HepG2 (cell line): ENCODE measurements around the gene ZNF414.

Source experiments
- BHLHE40 ChIP-seq: IDR thresholded peaks from 2 replicates; pipeline ENCODE4 v1.6.1; 2011; ENCODE audit warnings: low read length, improper control_type of control experiment
- MATR3 ChIP-seq: sonication (generic); formaldehyde crosslinking; IDR thresholded peaks from 2 replicates; pipeline ENCODE4 v1.4.0; 2020; ENCODE audit warnings: missing genetic modification reagents
- MIER2 ChIP-seq: IDR thresholded peaks from 2 replicates; pipeline ENCODE4 v1.6.1; 2016; ENCODE audit warnings: missing biosample characterization, missing genetic modification reagents
- MYC ChIP-seq: sonication (generic); formaldehyde crosslinking; IDR thresholded peaks from 2 replicates; pipeline ENCODE4 v1.9.0; 2021; ENCODE audit warnings: missing genetic modification reagents, borderline replicate concordance
- NFIC ChIP-seq: IDR thresholded peaks from 2 replicates; pipeline ENCODE4 v1.6.1; 2012; ENCODE audit warnings: mild to moderate bottlenecking, low read length, inconsistent platforms
- NFYB ChIP-seq: sonication (generic); formaldehyde crosslinking; IDR thresholded peaks from 2 replicates; pipeline ENCODE4 v1.4.0; 2020; ENCODE audit warnings: missing genetic modification reagents
- ZNF224 ChIP-seq: sonication (generic); formaldehyde crosslinking; IDR thresholded peaks from 2 replicates; pipeline ENCODE4 v1.5.0; 2020; ENCODE audit warnings: mild to moderate bottlenecking, missing genetic modification reagents
- ZNF749 ChIP-seq: sonication (generic); formaldehyde crosslinking; IDR thresholded peaks from 2 replicates; pipeline ENCODE4 v1.8.0; 2022; ENCODE audit warnings: mild to moderate bottlenecking, missing genetic modification reagents, moderate library complexity, borderline replicate concordance
- TF ChIP-seq, protein P1 (sequence below): sonication (generic); formaldehyde crosslinking; IDR thresholded peaks from 2 replicates; pipeline ENCODE4 v1.4.0; 2020; ENCODE audit warnings: mild to moderate bottlenecking, missing genetic modification reagents

DNA sequence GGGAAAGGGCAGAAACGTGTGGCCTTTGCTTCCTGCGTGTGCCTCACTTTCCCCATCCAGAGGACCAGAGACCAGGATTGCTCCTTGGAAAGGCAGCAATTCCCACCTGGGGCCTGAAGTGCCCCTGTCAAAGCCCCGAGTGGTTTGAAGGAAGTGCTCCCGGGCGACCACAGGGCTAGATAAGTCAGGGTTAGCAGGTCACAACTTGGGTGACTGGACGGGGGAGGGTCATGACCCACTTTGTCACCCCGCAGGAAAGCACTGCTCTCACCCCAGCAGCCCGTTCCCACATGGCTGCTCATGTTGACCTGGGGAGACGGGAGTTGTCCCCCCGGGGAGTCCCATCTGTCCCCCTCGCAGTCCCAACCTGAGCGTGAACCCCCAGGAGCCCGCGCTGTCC, 12.0 kb downstream of the ZNF414 start:
- TF ChIP-seq NFYB (CRISPR knock-in tag) (no peak), MYC (no peak), MATR3 (CRISPR knock-in tag) (no peak), NFIC (no peak), ZNF749 (CRISPR knock-in tag) (no peak), BHLHE40 (no peak), ZNF224 (CRISPR knock-in tag) (no peak), MIER2 (CRISPR knock-in tag) (no peak)
- TF ChIP-seq, protein P1, sequence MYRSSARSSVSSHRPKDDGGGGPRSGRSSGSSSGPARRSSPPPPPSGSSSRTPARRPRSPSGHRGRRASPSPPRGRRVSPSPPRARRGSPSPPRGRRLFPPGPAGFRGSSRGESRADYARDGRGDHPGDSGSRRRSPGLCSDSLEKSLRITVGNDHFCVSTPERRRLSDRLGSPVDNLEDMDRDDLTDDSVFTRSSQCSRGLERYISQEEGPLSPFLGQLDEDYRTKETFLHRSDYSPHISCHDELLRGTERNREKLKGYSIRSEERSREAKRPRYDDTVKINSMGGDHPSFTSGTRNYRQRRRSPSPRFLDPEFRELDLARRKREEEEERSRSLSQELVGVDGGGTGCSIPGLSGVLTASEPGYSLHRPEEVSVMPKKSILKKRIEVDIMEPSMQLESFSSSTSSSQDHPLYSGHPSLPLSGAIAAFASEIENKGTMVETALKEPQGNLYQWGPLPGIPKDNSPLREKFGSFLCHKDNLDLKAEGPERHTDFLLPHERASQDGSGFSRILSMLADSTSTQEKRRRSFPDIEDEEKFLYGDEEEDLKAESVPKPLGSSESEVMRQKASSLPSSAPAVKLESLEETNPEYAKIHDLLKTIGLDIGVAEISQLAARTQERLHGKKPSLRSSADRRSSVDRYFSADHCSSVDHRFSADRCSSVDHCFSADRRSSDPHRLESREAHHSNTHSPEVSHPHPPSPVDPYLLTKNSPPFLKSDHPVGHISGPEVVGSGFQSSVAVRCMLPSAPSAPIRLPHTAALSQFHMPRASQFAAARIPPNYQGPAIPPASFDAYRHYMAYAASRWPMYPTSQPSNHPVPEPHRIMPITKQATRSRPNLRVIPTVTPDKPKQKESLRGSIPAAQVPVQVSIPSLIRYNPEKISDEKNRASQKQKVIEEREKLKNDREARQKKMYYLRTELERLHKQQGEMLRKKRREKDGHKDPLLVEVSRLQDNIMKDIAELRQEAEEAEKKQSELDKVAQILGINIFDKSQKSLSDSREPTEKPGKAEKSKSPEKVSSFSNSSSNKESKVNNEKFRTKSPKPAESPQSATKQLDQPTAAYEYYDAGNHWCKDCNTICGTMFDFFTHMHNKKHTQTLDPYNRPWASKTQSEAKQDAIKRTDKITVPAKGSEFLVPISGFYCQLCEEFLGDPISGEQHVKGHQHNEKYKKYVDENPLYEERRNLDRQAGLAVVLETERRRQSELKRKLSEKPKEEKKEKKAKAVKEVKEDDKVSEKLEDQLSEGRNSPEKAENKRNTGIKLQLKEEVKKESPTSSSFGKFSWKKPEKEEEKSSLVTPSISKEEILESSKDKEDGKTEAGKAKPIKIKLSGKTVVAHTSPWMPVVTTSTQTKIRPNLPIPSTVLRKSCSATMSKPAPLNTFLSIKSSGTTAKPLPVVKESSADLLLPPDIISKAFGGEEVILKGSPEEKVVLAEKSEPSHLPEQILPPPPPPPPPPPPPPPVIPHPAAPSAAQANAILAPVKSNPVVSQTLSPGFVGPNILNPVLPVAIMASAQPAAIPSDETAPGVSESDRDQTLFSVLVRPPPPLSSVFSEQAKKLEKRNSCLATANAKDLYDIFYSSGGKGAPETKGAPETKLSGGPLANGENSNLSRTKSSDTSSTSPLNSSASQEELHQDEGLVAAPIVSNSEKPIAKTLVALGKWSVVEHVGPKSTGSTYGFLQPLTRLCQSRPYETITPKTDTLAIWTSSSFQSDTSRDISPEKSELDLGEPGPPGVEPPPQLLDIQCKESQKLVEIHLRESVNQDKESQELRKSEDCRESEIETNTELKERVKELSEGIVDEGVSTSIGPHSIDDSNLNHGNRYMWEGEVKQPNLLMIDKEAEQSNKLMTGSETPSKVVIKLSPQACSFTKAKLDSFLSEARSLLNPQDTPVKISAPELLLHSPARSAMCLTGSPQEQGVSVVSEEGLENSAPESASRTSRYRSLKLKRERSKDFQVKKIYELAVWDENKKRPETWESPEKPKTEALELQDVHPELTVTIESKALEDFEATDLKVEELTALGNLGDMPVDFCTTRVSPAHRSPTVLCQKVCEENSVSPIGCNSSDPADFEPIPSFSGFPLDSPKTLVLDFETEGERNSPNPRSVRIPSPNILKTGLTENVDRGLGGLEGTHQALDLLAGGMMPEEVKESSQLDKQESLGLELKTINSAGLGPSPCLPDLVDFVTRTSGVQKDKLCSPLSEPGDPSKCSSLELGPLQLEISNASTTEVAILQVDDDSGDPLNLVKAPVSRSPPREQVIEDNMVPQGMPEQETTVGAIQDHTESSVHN (CRISPR knock-in tag) = no peak
